HEK293 (cell line): ENCODE measurements around the gene NMNAT2.

Experiments used
- KLF16 ChIP-seq: fragments of 450-650 bp; formaldehyde crosslinking; IDR thresholded peaks from 2 replicates; pipeline ENCODE4 v1.5.1; 2017; ENCODE audit warnings: missing biosample characterization, missing genetic modification characterization
- MEIS1 ChIP-seq: sonication (generic); formaldehyde crosslinking; IDR thresholded peaks from 2 replicates; pipeline ENCODE4 v1.8.1; 2022; ENCODE audit warnings: missing genetic modification reagents, mild to moderate bottlenecking, borderline replicate concordance
- YY1 ChIP-seq: fragments of 450-650 bp; formaldehyde crosslinking; IDR thresholded peaks from 2 replicates; pipeline ENCODE4 v1.5.1; 2018; ENCODE audit warnings: missing biosample characterization, missing genetic modification characterization
- ZNF266 ChIP-seq: fragments of 450-650 bp; formaldehyde crosslinking; IDR thresholded peaks from 2 replicates; pipeline ENCODE4 v1.5.1; 2016; ENCODE audit warnings: missing biosample characterization, missing genetic modification characterization, low read depth
- ZNF629 ChIP-seq: fragments of 450-650 bp; formaldehyde crosslinking; IDR thresholded peaks from 2 replicates; pipeline ENCODE4 v1.5.1; 2017; ENCODE audit warnings: missing biosample characterization, missing genetic modification characterization
- ZXDB ChIP-seq: fragments of 450-650 bp; formaldehyde crosslinking; IDR thresholded peaks from 2 replicates; pipeline ENCODE4 v1.5.1; 2016; ENCODE audit warnings: missing biosample characterization, missing genetic modification characterization
- TF ChIP-seq, protein P1 (sequence below): fragments of 450-650 bp; formaldehyde crosslinking; IDR thresholded peaks from 2 replicates; pipeline ENCODE4 v1.5.1; 2016; ENCODE audit warnings: missing biosample characterization, missing genetic modification characterization
- TF ChIP-seq, protein P2 (sequence below): fragments of 450-650 bp; formaldehyde crosslinking; conservative IDR thresholded peaks from 2 replicates; pipeline ENCODE4 v1.5.1; 2016; ENCODE audit warnings: low read depth, missing biosample characterization, missing genetic modification characterization
- TF ChIP-seq, protein P3 (sequence below): fragments of 450-650 bp; formaldehyde crosslinking; IDR thresholded peaks from 2 replicates; pipeline ENCODE4 v1.5.1; 2016; ENCODE audit warnings: missing biosample characterization, missing genetic modification characterization
- TF ChIP-seq, protein P4 (sequence below): fragments of 450-650 bp; formaldehyde crosslinking; IDR thresholded peaks from 2 replicates; pipeline ENCODE4 v1.5.1; 2016; ENCODE audit warnings: missing biosample characterization, missing genetic modification characterization
- TF ChIP-seq, protein P5 (sequence below): sonication (generic); formaldehyde crosslinking; IDR thresholded peaks from 2 replicates; pipeline ENCODE4 v1.8.1; 2022; ENCODE audit warnings: mild to moderate bottlenecking, moderate library complexity, missing genetic modification reagents

DNA sequence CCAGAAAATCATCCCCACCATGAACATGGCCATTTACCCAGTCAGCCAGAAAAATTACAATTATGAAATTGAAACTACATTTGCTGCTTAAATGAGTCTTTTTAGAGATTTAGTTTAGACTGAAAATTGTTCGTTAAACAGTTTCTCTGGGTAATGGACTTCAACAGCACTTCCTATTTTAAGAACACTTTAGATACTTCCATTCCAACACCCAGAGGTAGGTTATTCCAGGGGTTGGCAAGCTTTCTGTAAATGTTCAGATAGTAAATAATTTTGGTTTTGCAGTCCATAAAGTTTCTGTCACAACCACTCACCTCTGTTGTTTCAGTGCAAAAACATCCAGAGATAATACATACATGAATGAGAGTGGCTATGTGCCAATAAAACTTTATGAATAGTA lies 10.2 kb downstream of the NMNAT2 start:
- TF ChIP-seq ZXDB (tag by site-specific recombination) (no peak), YY1 (no peak), ZNF629 (tag by site-specific recombination) (no peak), ZNF266 (tag by site-specific recombination) (no peak), KLF16 (tag by site-specific recombination) (no peak), MEIS1 (no peak)
- TF ChIP-seq, protein P1, sequence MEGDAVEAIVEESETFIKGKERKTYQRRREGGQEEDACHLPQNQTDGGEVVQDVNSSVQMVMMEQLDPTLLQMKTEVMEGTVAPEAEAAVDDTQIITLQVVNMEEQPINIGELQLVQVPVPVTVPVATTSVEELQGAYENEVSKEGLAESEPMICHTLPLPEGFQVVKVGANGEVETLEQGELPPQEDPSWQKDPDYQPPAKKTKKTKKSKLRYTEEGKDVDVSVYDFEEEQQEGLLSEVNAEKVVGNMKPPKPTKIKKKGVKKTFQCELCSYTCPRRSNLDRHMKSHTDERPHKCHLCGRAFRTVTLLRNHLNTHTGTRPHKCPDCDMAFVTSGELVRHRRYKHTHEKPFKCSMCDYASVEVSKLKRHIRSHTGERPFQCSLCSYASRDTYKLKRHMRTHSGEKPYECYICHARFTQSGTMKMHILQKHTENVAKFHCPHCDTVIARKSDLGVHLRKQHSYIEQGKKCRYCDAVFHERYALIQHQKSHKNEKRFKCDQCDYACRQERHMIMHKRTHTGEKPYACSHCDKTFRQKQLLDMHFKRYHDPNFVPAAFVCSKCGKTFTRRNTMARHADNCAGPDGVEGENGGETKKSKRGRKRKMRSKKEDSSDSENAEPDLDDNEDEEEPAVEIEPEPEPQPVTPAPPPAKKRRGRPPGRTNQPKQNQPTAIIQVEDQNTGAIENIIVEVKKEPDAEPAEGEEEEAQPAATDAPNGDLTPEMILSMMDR (tag by site-specific recombination) = no peak
- TF ChIP-seq, protein P2, sequence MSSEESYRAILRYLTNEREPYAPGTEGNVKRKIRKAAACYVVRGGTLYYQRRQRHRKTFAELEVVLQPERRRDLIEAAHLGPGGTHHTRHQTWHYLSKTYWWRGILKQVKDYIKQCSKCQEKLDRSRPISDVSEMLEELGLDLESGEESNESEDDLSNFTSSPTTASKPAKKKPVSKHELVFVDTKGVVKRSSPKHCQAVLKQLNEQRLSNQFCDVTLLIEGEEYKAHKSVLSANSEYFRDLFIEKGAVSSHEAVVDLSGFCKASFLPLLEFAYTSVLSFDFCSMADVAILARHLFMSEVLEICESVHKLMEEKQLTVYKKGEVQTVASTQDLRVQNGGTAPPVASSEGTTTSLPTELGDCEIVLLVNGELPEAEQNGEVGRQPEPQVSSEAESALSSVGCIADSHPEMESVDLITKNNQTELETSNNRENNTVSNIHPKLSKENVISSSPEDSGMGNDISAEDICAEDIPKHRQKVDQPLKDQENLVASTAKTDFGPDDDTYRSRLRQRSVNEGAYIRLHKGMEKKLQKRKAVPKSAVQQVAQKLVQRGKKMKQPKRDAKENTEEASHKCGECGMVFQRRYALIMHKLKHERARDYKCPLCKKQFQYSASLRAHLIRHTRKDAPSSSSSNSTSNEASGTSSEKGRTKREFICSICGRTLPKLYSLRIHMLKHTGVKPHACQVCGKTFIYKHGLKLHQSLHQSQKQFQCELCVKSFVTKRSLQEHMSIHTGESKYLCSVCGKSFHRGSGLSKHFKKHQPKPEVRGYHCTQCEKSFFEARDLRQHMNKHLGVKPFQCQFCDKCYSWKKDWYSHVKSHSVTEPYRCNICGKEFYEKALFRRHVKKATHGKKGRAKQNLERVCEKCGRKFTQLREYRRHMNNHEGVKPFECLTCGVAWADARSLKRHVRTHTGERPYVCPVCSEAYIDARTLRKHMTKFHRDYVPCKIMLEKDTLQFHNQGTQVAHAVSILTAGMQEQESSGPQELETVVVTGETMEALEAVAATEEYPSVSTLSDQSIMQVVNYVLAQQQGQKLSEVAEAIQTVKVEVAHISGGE (tag by site-specific recombination) = no peak
- TF ChIP-seq, protein P3, sequence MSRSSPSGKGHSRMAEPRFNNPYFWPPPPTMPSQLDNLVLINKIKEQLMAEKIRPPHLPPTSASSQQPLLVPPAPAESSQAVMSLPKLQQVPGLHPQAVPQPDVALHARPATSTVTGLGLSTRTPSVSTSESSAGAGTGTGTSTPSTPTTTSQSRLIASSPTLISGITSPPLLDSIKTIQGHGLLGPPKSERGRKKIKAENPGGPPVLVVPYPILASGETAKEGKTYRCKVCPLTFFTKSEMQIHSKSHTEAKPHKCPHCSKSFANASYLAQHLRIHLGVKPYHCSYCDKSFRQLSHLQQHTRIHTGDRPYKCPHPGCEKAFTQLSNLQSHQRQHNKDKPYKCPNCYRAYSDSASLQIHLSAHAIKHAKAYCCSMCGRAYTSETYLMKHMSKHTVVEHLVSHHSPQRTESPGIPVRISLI (tag by site-specific recombination) = no peak
- TF ChIP-seq, protein P4, sequence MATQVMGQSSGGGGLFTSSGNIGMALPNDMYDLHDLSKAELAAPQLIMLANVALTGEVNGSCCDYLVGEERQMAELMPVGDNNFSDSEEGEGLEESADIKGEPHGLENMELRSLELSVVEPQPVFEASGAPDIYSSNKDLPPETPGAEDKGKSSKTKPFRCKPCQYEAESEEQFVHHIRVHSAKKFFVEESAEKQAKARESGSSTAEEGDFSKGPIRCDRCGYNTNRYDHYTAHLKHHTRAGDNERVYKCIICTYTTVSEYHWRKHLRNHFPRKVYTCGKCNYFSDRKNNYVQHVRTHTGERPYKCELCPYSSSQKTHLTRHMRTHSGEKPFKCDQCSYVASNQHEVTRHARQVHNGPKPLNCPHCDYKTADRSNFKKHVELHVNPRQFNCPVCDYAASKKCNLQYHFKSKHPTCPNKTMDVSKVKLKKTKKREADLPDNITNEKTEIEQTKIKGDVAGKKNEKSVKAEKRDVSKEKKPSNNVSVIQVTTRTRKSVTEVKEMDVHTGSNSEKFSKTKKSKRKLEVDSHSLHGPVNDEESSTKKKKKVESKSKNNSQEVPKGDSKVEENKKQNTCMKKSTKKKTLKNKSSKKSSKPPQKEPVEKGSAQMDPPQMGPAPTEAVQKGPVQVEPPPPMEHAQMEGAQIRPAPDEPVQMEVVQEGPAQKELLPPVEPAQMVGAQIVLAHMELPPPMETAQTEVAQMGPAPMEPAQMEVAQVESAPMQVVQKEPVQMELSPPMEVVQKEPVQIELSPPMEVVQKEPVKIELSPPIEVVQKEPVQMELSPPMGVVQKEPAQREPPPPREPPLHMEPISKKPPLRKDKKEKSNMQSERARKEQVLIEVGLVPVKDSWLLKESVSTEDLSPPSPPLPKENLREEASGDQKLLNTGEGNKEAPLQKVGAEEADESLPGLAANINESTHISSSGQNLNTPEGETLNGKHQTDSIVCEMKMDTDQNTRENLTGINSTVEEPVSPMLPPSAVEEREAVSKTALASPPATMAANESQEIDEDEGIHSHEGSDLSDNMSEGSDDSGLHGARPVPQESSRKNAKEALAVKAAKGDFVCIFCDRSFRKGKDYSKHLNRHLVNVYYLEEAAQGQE (tag by site-specific recombination) = no peak
- TF ChIP-seq, protein P5, sequence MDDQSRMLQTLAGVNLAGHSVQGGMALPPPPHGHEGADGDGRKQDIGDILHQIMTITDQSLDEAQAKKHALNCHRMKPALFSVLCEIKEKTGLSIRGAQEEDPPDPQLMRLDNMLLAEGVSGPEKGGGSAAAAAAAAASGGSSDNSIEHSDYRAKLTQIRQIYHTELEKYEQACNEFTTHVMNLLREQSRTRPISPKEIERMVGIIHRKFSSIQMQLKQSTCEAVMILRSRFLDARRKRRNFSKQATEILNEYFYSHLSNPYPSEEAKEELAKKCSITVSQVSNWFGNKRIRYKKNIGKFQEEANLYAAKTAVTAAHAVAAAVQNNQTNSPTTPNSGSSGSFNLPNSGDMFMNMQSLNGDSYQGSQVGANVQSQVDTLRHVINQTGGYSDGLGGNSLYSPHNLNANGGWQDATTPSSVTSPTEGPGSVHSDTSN (CRISPR knock-in tag) = no peak
